ENCODE data around the gene STEAP2.

- TF ChIP-seq CTCF (IDR thresholded peaks at IDR 0.05) (no peak), POLR2A (IDR thresholded peaks at IDR 0.05) (no peak)
Observed at GRCh38 chr7:90172624-90173023, 38.9 kb upstream of the STEAP2 start.
